A673 (cell line): ENCODE data around the gene ISG20L2. TPM values are rescaled to one million over a fixed set of nuclear protein-coding genes. Genes with fewer than 3 reads are reported as not detected.

ENCODE experiments used
- BruUV-seq: library from RNA; stranded (reverse); fragments of 400-500 nt; replicated peaks from 2 replicates; lab custom pipeline; 2021; lab: Mats Ljungman, UMichigan
- CTCF ChIA-PET: fragments of 300-600 bp; sonication (Branson Sonifier 250); formaldehyde crosslinking; loops from one replicate; lab custom pipeline; 2022; ENCODE audit warnings: antibody characterized with exemption; lab: Charles Lee
- POLR2A ChIA-PET: fragments of 300-600 bp; sonication (Branson Sonifier 250); formaldehyde crosslinking; loops from one replicate; lab custom pipeline; 2022; ENCODE audit warnings: antibody characterized with exemption; ENCODE audit not compliant: low non-redundant PET; lab: Charles Lee
- DNase-seq: peaks from one replicate; pipeline ENCODE4 v3.0.0-alpha.2; 2015; ENCODE audit warnings: low spot score
- H3K27ac ChIP-seq: fragments of 200-600 bp; sonication (generic); 2 replicates; pipeline ENCODE4 v1.5.1; 2016; ENCODE audit warnings: mixed run types, low read depth, mild to moderate bottlenecking, mixed read lengths, antibody characterized with exemption, low read length; ENCODE audit not compliant: poor library complexity, severe bottlenecking
- H3K27me3 ChIP-seq: fragments of 200-600 bp; sonication (generic); replicated peaks from 2 replicates; pipeline ENCODE4 v1.6.1; 2017; ENCODE audit warnings: mixed run types, low read depth, mild to moderate bottlenecking, mixed read lengths, antibody characterized with exemption, low read length; ENCODE audit not compliant: insufficient read depth, poor library complexity
- H3K36me3 ChIP-seq: fragments of 200-600 bp; sonication (generic); 2 replicates; pipeline ENCODE4 v1.6.1; 2016; ENCODE audit warnings: mixed run types, mild to moderate bottlenecking, mixed read lengths, antibody characterized with exemption, low read length; ENCODE audit not compliant: insufficient read depth, poor library complexity, severe bottlenecking
- H3K4me1 ChIP-seq: fragments of 200-600 bp; sonication (generic); 2 replicates; pipeline ENCODE4 v1.6.1; 2017; ENCODE audit warnings: mixed run types, mild to moderate bottlenecking, mixed read lengths, antibody characterized with exemption, low read length; ENCODE audit not compliant: insufficient read depth, poor library complexity, severe bottlenecking
- H3K4me3 ChIP-seq: fragments of 200-600 bp; sonication (generic); 2 replicates; pipeline ENCODE4 v1.5.1; 2016; ENCODE audit warnings: low read depth, mixed run types, mild to moderate bottlenecking, mixed read lengths, low read length; ENCODE audit not compliant: poor library complexity, severe bottlenecking
- H3K9me3 ChIP-seq: fragments of 200-600 bp; sonication (generic); 2 replicates; pipeline ENCODE4 v1.6.1; 2016; ENCODE audit warnings: mixed run types, low read depth, mild to moderate bottlenecking, mixed read lengths, antibody characterized with exemption, low read length; ENCODE audit not compliant: poor library complexity, severe bottlenecking
- CTCF ChIP-seq: fragments of 300-800, 200-600 bp; sonication (generic); conservative IDR thresholded peaks from 2 replicates; pipeline ENCODE4 v1.5.1; 2017; ENCODE audit warnings: low read depth, mild to moderate bottlenecking, antibody characterized with exemption, low read length, moderate library complexity, mixed read lengths
- EZH2 ChIP-seq: fragments of 200-600 bp; sonication (generic); IDR thresholded peaks from 2 replicates; pipeline ENCODE4 v1.6.1; 2017; ENCODE audit warnings: borderline replicate concordance, low read depth, mild to moderate bottlenecking, mixed read lengths, antibody characterized with exemption, low read length; ENCODE audit not compliant: poor library complexity, severe bottlenecking
- intact Hi-C: fragments of 100-400 bp; cut with micrococcal nuclease; formaldehyde crosslinking; loops from one replicate; pipeline ENCODE4 v1.10.0; 2022; ENCODE audit not compliant: unreplicated experiment
- total RNA-seq: library from RNA; stranded (reverse); gene quantifications from 2 replicates; pipeline ENCODE4 v1.2.3, GENCODE V29; 2021

The ISG20L2 gene
- total RNA-seq, 1 experiment from 2014 or later: 46.5 TPM

GRCh38 chr1:156775799-156776198, 47.2 kb upstream of the ISG20L2 start:
- no TSS peak for BruUV-seq
- peaks cover 9% of the 10 kb centered on the region for H3K4me1 ChIP-seq
- H3K4me3 ChIP-seq: no peak overlapping the region
- CTCF ChIA-PET: interaction anchor here (0.7 kb wide), 1 partner anchor 54 kb away, joined by 4 read pairs; no protein-coding TSS in a partner anchor
- no peaks in the 10 kb centered on the region for H3K9me3 ChIP-seq
- POLR2A ChIA-PET: no interaction called here
- H3K27me3 ChIP-seq: no peaks in the 10 kb centered on the region
- H3K27ac ChIP-seq: no peak overlapping the region
- TF ChIP-seq EZH2 (no peak), CTCF (no peak)
- intact Hi-C loops: no loop called here
- DNase-seq: no peak
- peaks cover 8% of the 10 kb centered on the region for H3K36me3 ChIP-seq

- intact Hi-C loops: no loop called here
- ChIA-PET POLR2A (interaction anchor here (0.6 to 0.7 kb wide), 2 partner anchors 26 to 32 kb away, joined by 3 to 4 read pairs; partner anchors contain the start of gene MRPL24), CTCF (no interaction called here)
- peaks cover 15% of the 10 kb centered on the region for H3K4me1 ChIP-seq
- no peaks in the 10 kb centered on the region for H3K27me3 ChIP-seq
- BruUV-seq: no TSS peak
- H3K27ac ChIP-seq: no peak overlapping the region
- no peak overlapping the region for H3K4me3 ChIP-seq
- no peaks in the 10 kb centered on the region for H3K9me3 ChIP-seq
- TF ChIP-seq CTCF: no peak
- no peak for TF ChIP-seq EZH2
- peaks cover 11% of the 10 kb centered on the region for H3K36me3 ChIP-seq
- no peak for DNase-seq
These were observed 45.0 kb upstream of the ISG20L2 start for GRCh38 chr1:156773607-156774006.

- H3K4me1 ChIP-seq: peaks cover 15% of the 10 kb centered on the region
- TF ChIP-seq EZH2 (no peak), CTCF (no peak)
- H3K27ac ChIP-seq: peak overlapping the region; percentile 32
- no peak overlapping the region for H3K4me3 ChIP-seq
- DNase-seq: no peak
- peaks cover 11% of the 10 kb centered on the region for H3K36me3 ChIP-seq
- ChIA-PET POLR2A (interaction anchor here (0.6 kb wide), 1 partner anchor 32 kb away, joined by 3 read pairs; the partner anchor contains the start of gene MRPL24), CTCF (no interaction called here)
- no peaks in the 10 kb centered on the region for H3K27me3 ChIP-seq
- intact Hi-C loops: no loop called here
- no peaks in the 10 kb centered on the region for H3K9me3 ChIP-seq
- no TSS peak for BruUV-seq
These were observed 44.3 kb upstream of the ISG20L2 start for GRCh38 chr1:156772728-156773497.
